GM19025 (cell line): Measurements from ENCODE around the gene MEI1.

Experiments used
- ATAC-seq: cut with Tn5 transposase; IDR thresholded peaks from one replicate; pipeline ENCODE4 v1.9.1; 2021; ENCODE audit warnings: mild to moderate bottlenecking, low read depth, moderate library complexity; ENCODE audit not compliant: unreplicated experiment

The MEI1 gene

DNA sequence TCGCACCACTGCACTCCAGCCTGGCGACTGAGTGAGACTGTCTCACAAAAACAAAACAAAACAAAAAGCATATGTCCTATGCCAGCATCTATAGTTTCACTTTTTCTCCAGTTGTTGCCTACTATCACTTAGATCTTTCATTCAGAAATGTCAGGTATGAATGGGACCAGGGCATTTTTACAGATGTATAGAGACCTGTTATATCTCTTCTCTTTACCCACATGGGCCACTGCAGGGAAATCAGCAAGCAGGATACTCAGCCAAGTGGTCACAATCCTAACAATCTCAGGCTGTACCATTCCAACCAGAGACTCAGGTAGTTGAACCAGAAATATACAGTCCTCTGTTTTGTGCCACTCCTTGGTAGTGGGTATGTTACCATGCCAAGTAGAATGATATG, 117.6 kb downstream of the MEI1 start:
- no peak for ATAC-seq

DNA sequence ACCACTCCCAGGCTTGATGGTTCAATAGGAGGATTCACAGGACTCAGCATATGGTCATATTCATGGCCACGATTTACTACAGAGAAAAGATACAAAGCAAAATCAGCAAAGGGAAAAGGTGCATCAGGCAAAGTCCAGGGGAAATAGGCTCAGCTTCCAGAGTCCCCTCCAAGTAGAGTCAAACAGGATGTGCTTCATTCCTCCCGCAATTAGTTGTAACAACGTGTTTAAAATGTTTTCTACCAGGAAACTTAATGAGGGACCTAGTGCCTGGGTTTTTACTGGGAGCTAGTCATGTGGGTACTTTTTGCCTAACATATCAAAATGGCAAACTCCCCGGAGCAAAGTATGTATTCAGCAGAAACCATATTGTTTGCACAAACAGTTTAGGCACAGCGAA, 118.7 kb downstream of the MEI1 start:
- no peak for ATAC-seq

DNA sequence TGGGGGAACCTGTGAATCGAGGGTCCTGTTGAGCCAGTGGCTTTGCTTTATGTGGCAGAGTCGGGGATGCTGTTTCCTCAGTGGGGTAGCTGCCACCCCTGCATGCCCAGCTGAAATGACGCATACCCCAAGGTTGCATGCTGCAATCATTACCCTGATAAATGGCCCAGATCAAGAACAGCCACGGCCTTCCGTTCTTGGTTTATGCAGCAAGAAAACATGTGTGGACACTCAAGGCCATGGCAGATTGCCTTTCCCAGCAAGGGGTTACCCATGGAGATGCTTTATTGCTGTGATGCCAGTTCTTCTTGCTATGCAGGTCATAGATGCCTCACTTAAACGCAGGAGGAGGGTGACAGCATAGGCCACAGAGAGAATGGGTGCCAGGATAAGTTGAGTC, 119.3 kb downstream of the MEI1 start:
- no peak for ATAC-seq

DNA sequence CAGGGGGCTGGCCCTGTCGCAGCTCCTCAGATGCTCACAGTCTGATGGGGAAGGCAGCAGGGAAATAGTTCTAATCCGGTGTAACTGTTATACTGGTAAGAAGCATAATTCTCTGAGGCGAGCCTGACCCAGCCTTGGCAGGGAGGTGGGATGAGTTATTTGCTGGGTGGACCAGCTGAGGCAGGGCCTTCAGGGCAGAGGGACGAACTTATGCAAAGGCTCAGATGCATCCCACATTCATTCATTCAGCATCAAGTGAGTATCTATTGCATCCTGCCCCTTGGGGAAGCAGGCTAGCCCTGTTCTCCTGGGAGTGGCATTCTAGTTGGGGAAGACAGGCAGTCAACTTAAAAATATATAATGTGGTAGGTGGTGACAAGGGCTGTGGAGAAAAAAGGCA, 120.0 kb downstream of the MEI1 start:
- no peak for ATAC-seq

DNA sequence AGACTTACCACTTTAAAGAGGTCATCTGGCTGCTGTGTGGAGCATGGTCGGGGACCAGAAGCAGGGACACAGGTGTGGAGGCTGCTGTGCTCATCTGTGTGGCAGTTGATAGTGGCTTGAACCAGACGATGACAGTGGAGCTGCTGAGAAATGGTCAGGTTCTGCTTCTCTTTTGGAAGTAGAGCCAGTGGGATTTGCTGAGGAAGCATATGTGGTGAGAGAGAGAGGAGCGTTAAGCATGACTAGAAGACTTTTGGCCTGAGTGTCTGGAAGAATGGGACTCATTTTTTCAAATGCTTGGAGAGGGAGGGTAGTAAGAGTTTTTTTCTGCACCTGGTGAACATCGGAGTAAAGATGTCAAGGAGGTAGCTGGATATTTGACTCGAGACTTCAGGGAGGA, 121.1 kb downstream of the MEI1 start:
- ATAC-seq = no peak

DNA sequence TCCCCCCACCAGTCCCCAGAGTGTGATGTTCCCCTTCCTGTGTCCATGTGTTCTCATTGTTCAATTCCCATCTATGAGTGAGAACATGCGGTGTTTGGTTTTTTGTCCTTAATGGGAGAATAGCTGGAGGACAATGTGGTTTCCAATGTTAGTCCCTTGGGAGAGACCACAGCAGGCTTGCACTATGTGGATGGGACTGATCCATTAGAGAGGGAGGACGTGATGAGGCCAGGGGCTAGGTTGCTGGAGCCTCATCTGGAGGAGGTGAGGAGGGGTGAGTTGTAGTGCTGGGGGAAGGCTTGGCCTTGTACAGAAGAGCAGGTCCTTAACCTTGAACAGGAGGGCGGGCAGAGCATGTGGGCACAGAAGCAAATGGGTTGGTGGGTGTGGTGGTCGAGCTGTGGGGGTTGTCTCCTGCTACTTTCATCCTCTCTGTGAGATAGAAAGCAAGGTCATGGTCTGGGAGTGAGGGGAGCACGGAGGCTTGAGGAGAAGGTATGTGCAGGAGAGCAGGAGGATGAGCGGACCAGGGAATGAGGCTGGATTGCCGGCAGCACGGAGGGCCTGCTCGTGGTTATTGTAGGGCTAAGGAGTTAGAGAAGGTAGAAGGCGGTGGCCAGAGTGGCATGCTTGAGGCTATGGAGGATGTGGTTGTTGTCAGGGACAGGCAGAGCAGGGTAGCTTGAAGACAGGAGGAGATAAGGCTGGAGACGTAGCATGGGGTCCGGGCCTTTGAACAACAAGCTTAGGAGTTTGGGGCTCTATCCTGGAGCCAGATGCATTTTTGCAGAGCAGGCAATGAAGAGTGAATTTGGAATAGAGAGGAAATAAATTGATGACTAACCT, 122.4 kb downstream of the MEI1 start:
- no peak for ATAC-seq

DNA sequence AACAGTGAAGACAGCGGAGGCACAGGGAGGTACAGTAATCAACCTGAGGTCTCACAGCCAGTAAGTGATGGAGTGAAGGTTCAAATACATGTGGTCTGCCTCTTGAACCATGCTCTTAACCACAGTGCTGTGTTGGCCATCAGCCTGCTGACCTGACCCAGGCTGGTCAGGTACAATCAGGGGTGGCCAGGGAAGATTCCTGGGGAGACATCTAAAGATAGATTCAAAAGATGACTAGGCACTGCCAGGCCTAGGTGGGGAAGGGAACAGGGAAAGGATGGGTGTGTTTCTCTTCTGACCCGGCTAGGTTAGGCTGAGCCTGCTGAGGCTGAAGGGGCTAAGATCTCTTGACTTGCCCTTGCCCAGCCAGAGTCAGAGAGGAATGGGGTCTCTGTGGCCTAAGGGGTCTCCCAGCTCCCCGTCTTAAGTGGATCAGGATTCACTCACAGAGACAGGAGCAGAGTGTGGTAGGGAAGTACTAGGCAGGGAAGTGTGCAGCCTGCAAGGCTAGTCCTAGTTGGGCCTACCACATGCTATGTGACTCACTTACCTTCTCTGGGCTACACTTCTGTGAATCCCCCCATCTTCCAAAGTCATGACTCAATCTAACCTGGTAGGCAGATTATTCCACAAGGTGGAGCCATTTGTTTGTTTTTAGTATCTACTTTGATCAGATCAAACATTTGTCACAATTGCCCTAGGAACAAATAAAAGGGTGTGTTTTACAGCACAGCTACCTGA, 123.2 kb downstream of the MEI1 start:
- no peak for ATAC-seq

DNA sequence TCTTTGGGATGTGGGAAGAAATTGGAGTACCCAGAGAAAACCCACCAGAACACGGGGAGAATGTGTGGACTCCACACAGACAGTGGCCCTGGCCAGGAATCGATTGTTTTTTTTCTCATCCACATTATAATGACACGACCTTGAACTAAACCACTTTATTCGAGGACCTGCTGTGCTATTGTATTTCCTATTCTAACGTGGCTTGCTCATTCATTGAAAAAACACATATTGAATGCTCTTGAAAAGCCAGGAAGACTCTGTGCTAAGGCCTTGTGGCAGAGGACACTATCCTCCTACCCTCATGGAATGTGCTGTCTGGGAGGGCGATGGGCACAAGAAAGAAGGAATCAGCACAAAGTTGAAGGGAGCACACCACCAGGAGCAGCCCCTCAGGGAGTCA, 124.5 kb downstream of the MEI1 start:
- no peak for ATAC-seq

DNA sequence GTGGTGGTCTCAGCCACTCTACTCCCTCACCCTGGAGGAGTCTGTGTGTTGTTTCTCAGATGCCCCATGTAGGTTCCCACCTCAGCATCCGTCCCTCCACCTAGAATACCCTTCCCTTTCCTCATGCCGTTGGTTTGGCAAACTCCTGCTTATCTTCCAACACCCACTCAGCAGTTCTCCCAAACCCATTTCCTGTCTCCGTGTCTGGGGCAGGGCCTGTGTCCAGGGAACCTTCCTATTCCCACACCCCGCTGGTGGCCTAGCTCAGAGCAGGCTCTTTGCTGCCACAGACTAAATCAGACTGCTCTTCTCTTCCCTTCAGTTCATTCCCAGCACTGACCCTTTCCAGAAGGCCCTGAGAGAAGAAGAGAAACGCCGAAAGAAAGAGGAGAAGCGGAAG, 126.1 kb downstream of the MEI1 start:
- ATAC-seq = no peak

DNA sequence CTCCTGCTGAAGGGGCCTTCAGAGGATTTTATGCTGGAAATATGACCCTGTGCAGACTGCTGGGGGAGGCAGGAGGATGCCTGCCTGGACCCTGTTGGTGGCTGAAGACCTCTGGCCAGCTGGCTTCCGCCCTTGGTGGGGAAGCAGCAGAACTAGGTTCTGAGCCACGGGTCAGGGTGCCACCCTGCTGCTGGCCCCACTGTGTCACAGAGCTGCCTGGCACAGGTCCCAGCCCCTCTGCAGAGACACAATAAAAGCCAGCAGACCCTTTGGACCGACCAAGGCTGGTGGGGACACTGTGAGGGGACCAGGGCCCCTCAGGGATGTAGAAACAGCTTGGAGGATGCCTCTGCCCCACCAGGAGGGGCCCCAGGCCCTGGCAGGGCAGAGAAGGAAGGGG, 126.7 kb downstream of the MEI1 start:
- no peak for ATAC-seq

DNA sequence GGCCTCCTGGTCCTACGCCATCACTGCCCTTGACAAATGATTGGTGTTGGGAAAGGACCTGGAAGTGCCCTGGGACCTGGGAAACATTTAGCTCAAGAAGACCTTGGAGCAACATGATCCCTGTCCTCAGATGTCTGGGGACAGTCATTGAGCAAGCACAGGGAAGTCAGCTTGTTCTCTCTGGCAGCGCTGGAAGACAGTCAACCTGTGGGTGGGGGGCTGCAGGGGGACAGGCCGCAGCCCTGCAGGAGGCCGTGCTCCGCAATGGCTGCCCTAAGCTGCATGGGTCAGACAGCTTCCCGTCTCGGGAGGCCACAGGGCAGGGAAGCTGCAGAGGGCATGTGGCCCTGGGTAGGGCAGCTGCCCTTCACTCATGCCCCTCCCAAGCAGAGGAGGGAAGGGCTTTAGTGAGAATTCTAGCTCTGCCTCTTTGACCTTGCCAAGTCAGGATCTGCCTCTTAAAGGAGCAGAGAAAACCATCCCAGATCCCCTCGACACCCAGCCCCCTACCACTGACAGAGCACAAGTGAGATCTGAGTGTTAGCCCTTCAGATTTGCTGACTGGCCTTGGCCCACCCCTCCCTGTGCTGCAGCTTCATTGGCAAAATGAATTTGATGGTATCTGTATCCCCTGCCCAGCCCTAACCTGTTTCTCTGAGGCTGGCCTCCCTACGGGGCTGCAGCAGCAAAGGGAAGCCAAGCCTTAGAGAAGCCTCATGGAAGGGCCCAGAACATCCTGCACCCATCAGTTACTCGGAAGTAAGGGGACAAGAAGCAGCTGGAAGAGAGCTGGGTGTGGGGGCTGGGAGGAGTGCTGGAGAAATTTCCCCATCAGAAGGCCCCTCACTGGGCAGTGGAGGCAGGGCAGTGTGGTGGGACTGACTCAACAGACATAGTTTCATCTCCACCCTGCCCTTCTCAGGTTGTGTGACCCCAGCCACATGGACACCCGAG, 127.4 kb downstream of the MEI1 start:
- no peak for ATAC-seq

DNA sequence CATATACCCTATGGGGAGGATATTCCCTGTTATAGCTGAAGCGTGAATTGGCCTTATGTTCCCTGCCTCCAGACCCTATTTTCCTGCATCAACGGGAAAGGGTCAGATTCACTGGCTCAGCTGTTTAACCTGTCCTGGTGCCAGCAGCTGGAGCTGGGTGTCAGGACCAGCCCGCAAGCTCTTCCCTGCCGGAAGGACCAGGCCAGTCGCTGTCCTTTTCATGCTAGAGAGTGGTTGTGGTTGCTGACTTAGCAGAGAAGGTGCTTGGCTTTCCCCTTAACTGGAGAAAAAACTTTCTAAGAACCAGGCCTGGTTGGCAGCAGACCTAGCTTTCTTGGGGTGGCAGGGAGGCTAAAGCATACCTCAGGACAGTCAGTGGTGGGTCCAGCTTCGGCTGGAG, 128.4 kb downstream of the MEI1 start:
- no peak for ATAC-seq

DNA sequence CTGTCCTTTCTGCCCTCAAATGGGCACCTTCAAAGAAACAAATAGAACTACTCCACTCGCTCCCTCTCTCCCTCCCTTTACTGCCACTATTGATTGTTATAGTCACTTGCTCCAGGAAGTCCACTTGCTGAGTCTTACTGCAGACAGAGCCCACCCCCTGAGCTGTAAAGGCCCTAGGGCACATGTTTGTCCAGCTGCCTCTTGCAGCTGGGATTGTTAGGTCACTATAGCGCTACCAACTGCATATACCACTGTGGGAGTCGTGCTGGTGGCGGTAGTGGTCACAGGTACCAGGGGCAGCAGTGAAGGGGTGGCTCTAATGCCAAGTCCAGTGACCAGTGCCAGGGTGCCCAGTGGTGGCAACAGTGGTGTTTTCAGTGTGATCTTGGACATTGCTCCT, 129.2 kb downstream of the MEI1 start:
- no peak for ATAC-seq

DNA sequence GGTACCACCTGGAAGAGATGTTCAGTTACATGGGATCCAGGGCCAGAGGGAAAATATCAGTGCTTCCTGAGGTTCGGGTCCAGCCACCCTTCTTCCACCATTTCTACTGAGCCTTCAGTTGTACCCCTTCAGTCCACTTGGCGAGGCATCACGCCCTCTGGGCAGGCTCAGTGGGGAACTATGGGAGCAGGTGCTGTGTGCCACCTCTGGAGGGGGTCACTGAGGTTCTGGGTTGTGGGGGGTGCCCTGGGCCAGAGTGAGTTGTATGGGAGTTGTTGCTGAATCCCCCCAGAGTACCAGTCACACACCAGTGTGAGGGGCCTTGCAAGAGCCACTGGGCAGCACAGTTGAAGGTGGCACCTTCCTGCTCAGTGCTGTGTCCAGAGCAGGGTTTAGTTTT, 130.9 kb downstream of the MEI1 start:
- no peak for ATAC-seq

DNA sequence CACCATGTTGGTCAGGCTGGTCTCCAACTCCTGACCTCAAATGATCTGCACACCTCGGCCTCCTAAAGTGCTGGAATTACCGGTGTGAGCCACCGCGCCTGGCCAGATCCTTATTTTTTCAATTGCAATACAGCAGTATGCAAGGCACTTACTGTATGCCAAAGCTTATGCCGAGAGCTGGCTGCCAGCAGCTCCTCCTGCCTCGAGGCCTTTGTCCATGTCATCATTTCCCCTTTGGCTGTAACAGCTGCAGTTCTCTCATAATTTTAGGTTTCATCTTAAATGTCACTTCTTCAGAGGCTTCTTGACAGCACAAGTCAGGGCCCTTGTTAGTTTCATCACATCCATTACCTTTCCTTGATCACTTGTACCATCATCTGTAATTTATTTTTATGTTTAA, 132.1 kb downstream of the MEI1 start:
- ATAC-seq = no peak

DNA sequence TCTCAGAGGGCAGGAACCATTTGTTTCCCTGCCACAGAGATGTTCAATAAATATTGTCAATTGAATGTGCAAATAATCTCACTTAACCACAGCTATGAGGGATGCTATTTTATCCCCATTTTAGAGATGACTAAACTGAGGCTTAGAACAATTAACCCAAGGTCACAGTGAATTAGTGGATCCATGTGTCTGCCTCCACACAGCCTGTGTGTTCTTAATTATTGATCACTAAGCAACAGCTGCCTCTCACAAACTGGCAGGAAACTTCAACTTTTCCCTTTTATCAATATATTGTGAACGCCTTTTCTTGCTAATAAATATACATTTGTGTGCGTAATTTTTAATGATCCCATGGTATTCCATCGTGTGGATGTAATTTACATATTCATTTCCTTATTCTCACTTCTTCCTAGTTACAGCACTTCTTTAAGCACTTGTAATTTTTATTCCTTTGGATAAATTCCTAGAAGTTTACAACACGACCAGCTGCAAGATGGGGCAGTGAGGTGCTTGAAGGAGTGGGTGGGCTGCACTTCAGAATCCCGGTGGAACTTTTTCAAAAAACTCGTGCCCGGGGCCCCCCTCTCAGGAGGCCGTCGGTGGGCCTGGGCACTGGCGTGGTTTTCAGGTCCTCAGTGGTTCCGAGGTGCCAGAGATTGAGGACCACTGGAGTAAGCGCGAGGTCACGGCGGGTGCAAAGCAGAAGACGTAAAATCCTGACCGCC, 132.7 kb downstream of the MEI1 start:
- no peak for ATAC-seq

DNA sequence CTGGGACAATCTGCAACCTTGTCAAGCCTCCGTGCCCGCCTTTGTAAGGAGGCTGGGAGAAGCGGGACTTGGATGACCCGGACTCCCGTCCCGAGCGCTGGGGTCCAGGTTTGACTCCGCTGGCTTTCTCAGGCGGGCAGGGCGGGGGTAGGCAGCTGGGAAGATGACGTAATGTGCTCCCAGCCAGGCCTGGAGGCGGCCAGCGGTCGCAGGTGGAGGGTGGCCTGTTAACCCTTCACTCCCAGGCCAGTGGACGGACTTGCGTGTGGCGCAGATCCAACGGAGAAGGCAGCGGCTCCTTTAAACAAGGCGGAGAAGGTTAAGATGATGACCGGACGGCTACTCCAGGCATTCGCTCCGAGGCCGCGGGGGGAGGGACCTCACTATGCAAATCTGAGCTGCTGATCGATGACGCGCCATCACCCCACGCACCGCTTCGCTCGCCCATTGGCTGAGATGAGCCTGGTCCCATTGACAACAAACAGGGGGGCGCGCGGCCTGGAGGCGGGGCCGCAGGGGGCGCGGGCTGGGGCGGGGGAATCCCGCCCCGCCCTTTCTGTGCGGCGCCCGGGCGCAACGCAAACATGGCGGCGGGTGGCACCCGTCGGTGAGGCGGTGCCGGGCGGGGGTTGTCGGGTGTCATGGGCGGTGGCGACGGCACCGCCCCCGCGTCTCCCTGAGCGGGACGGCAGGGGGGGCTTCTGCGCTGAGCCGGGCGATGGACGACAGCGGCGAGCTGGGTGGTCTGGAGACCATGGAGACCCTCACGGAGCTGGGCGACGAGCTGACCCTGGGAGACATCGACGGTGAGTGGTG, 133.5 kb downstream of the MEI1 start, which contains the start of gene SREBF2:
Gene SREBF2 (plus strand): TSS at position 553 of the 816 bp plus-strand sequence. CDS start 166 bp downstream, at position 719.
- ATAC-seq = peak; percentile 86

DNA sequence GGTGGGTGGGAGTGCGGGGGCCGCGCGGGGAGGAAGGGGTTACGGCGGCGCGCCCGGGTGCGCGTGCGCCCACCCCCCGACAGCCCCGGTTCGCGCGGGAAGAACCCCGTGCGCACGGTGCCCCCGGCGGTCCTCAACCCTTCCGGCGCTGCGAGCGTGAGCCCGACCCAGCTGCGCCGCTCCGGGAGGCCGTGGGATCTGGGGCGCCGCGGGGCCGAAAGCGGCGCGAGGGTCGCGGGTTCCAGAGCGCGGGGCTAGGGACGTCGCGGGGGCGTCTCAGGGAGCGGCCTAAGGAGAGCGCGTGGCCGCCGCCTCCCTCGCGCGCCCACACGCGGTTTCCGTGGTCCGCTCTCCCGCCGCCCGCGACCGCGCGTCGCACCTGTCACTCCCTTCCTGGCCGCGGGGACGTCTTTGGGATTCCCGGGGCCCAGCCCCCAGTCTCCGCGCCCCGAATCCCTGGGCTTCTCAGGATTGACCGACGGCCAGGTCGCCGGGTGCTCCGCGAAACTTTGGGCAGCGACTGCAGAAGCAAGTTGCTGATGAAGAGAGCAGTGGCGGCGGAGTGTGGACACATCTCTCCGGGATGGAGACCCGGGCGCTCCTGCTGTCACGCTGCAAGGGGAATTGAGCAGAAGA, 134.2 kb downstream of the MEI1 start:
- ATAC-seq = no peak
